Kidney epithelial cell (primary cell): ENCODE measurements around the gene TTC19. TPM values are rescaled to one million over a fixed set of nuclear protein-coding genes. Genes with fewer than 3 reads are reported as not detected.

ENCODE experiments used
- DNase-seq: peaks from one replicate; pipeline ENCODE4 v3.0.0-alpha.2; 2010; ENCODE audit warnings: low read depth
- H3K27me3 ChIP-seq: 2 replicates; pipeline ENCODE4 v1.6.0; 2011; ENCODE audit warnings: low read length; ENCODE audit not compliant: control insufficient read depth, insufficient read depth
- H3K36me3 ChIP-seq: 2 replicates; pipeline ENCODE4 v1.5.1; 2011; ENCODE audit warnings: low read length; ENCODE audit not compliant: control insufficient read depth, insufficient read depth
- H3K4me3 ChIP-seq: 2 replicates; pipeline ENCODE4 v1.5.1; 2011; ENCODE audit warnings: low read depth, mild to moderate bottlenecking, control low read depth, low read length
- CTCF ChIP-seq: IDR thresholded peaks from 2 replicates; pipeline ENCODE4 v1.5.1; 2011; ENCODE audit warnings: mild to moderate bottlenecking, moderate library complexity, low read length, control low read depth, inconsistent platforms; ENCODE audit not compliant: insufficient read depth, poor library complexity, severe bottlenecking
- total RNA-seq: library from RNA; depleted of rRNA; stranded (reverse); fragments of >200 nt; gene quantifications from 2 replicates; pipeline ENCODE4 v1.2.3, GENCODE V29; 2015

TTC19 gene
- total RNA-seq, 1 donor from 2014 or later, result 71.2 TPM

DNA sequence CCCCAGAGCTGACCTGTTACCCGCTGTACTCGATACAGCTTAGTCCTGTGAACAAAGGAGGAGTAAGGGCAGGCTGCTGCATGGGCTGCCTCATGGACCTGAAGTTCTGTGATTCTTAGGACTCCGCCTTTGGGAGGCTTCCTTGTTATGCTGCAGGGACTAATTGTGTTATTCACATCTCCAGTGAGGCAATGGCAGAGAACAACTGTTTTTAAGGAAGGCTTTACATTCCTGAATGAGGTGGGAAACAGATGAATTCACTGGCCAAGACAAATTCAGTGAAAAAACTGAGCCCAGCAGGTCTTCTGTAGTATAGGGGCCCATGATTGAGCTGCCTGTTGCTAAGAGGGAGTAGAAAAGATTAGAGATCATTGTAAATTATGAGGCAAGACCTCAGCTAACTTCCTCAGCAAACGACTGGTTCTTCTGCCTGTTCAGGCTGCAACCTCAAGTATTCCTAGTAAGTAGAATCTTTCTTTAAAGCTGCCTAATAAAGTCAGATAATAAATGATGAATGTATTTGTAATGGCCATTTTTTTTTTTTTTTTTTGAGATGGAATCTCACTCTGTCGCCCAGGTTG, 28.4 kb upstream of the TTC19 start:
- peaks cover 2% of the 10 kb centered on the region for H3K36me3 ChIP-seq
- TF ChIP-seq CTCF, result no peak
- H3K27me3 ChIP-seq, result no peaks in the 10 kb centered on the region
- H3K4me3 ChIP-seq, result no peak overlapping the region
- no peak for DNase-seq

DNA sequence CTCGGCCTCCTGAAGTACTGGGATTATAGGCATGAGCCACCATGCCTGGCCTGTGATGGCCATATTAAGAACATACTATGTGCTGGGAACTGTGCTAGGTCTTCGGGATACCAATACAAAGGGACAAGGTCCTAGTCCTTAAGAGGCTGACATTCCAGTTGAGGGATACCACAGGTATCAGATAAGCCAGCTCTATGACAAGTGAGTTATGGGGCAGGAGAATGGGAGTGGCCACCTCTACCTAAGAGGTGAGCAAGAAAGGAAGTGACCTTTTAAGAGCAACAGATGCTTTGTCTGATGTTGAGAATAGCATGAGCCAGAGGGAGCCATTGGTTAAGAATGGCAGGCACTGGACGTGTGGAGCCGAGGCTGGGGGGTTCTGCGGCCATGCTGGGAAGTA, 27.7 kb upstream of the TTC19 start:
- peaks cover 2% of the 10 kb centered on the region for H3K36me3 ChIP-seq
- TF ChIP-seq CTCF, result no peak

DNA sequence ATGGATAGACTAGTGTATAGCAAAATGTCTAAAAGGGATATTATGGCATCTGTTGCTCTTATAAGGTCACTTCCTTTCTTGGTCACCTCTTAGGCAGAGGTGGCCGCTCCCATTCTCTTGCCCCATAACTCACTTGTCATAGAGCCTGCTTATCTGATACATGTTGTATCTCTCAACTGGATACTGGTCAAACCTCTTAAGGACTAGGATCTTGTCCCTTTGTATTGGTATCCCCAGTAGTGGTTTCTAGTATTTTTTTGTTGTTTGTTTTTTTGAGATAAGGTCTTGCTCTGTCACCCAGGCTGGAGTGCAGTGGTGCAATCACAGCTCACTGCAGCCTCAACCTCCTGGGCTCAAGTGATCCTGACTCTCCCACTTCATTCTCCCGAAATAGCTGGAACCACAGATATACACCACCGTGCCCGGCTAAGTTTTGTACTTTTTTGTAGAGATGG, 27.1 kb upstream of the TTC19 start:
- peaks cover 2% of the 10 kb centered on the region for H3K36me3 ChIP-seq
- no peak for DNase-seq
- H3K27me3 ChIP-seq, result no peaks in the 10 kb centered on the region
- no peak overlapping the region for H3K4me3 ChIP-seq
- TF ChIP-seq CTCF, result no peak

More for the DNA sequence above, 27.7 kb upstream of the TTC19 start:
- no peaks in the 10 kb centered on the region for H3K27me3 ChIP-seq
- no peak overlapping the region for H3K4me3 ChIP-seq
- DNase-seq, result no peak

GRCh38 chr17:15973016-15973415, 26.6 kb upstream of the TTC19 start:
- no peak for DNase-seq
- no peak for TF ChIP-seq CTCF
- Histone ChIP-seq H3K36me3 (peaks cover 2% of the 10 kb centered on the region), H3K27me3 (no peaks in the 10 kb centered on the region), H3K4me3 (no peak overlapping the region)

GRCh38 chr17:15973834-15974233, 25.8 kb upstream of the TTC19 start:
- Histone ChIP-seq H3K27me3 (no peaks in the 10 kb centered on the region), H3K4me3 (no peak overlapping the region), H3K36me3 (peaks cover 2% of the 10 kb centered on the region)
- no peak for TF ChIP-seq CTCF
- no peak for DNase-seq

GRCh38 chr17:15977894-15978293, 21.7 kb upstream of the TTC19 start:
- Histone ChIP-seq H3K4me3 (no peak overlapping the region), H3K36me3 (peaks cover 2% of the 10 kb centered on the region), H3K27me3 (no peaks in the 10 kb centered on the region)
- no peak for DNase-seq
- TF ChIP-seq CTCF, result no peak
